ENCODE results near the gene FILIP1L.

The FILIP1L gene

GRCh38 chr3:99960123-99960878 lies 154.0 kb downstream of the FILIP1L start:
- H3K4me3 ChIP-seq (ENCODE audit: low read depth, low read length): no peak overlapping the region

GRCh38 chr3:99958222-99958912 lies 155.9 kb downstream of the FILIP1L start:
- Histone ChIP-seq H3K79me2 (ENCODE audit: control insufficient read depth, insufficient read depth, low read length, poor library complexity) (peaks cover 2% of the 10 kb centered on the region), H2BK120ac (ENCODE audit: insufficient read depth, low read length, poor library complexity) (no peak overlapping the region), H3K23ac (ENCODE audit: low read length) (no peak overlapping the region), H3K4me1 (ENCODE audit: control insufficient read depth in 1 of 2, insufficient read depth in 2 of 2, low read length in 2 of 2) (no peaks in the 10 kb centered on the region), H4K8ac (ENCODE audit: low read depth, low read length) (no peak overlapping the region), H2AFZ (ENCODE audit: insufficient read depth, low read length, poor library complexity) (no peak overlapping the region), H3K18ac (ENCODE audit: low read length) (no peak overlapping the region), H3K36me3 (ENCODE audit: control insufficient read depth in 1 of 2, insufficient read depth in 2 of 2, low read length in 2 of 2) (no peaks in the 10 kb centered on the region), H2AK5ac (ENCODE audit: low read length) (no peak overlapping the region), H2BK12ac (ENCODE audit: low read length) (no peak overlapping the region), H3K4me3 (ENCODE audit: low read depth, low read length) (no peak overlapping the region), H3K14ac (ENCODE audit: low read length) (no peak overlapping the region), H3K79me1 (ENCODE audit: low read length) (no peaks in the 10 kb centered on the region), H2BK5ac (ENCODE audit: low read depth, low read length, poor library complexity) (no peak overlapping the region), H4K91ac (ENCODE audit: low read depth, low read length) (no peak overlapping the region), H3K4ac (ENCODE audit: low read depth, low read length) (no peak overlapping the region), H4K12ac (ENCODE audit: low read depth, low read length) (no peak overlapping the region), H3K27ac (ENCODE audit: low read depth, low read length) (no peak overlapping the region), H3K9ac (ENCODE audit: low read length) (no peak overlapping the region), H3K27me3 (ENCODE audit: insufficient read depth, low read length) (no peaks in the 10 kb centered on the region), H3K4me2 (ENCODE audit: low read length) (no peak overlapping the region), H3K9me3 (ENCODE audit: insufficient read depth, low read depth, low read length) (no peaks in the 10 kb centered on the region)
- DNase-seq: no peak
- no CpG with 5 or more reads among the region's 3 CpGs for WGBS (ENCODE audit: extremely low coverage, insufficient coverage, insufficient read length)

More at GRCh38 chr3:99960123-99960878, 154.0 kb downstream of the FILIP1L start:
- DNase-seq: no peak
- Histone ChIP-seq H2BK5ac (ENCODE audit: low read depth, low read length, poor library complexity) (no peak overlapping the region), H3K27ac (ENCODE audit: low read depth, low read length) (no peak overlapping the region), H3K4ac (ENCODE audit: low read depth, low read length) (no peak overlapping the region), H3K9ac (ENCODE audit: low read length) (no peak overlapping the region), H2BK12ac (ENCODE audit: low read length) (no peak overlapping the region), H3K4me1 (ENCODE audit: control insufficient read depth in 1 of 2, insufficient read depth in 2 of 2, low read length in 2 of 2) (no peaks in the 10 kb centered on the region), H3K14ac (ENCODE audit: low read length) (no peak overlapping the region), H3K79me1 (ENCODE audit: low read length) (no peaks in the 10 kb centered on the region), H4K12ac (ENCODE audit: low read depth, low read length) (no peak overlapping the region), H3K18ac (ENCODE audit: low read length) (no peak overlapping the region), H2AFZ (ENCODE audit: insufficient read depth, low read length, poor library complexity) (no peak overlapping the region), H3K23ac (ENCODE audit: low read length) (no peak overlapping the region), H2BK120ac (ENCODE audit: insufficient read depth, low read length, poor library complexity) (no peak overlapping the region), H3K27me3 (ENCODE audit: insufficient read depth, low read length) (no peaks in the 10 kb centered on the region), H4K91ac (ENCODE audit: low read depth, low read length) (no peak overlapping the region), H4K8ac (ENCODE audit: low read depth, low read length) (no peak overlapping the region), H3K36me3 (ENCODE audit: control insufficient read depth in 1 of 2, insufficient read depth in 2 of 2, low read length in 2 of 2) (no peaks in the 10 kb centered on the region), H3K9me3 (ENCODE audit: insufficient read depth, low read depth, low read length) (no peaks in the 10 kb centered on the region), H3K4me2 (ENCODE audit: low read length) (no peak overlapping the region), H2AK5ac (ENCODE audit: low read length) (no peak overlapping the region), H3K79me2 (ENCODE audit: control insufficient read depth, insufficient read depth, low read length, poor library complexity) (peaks cover 2% of the 10 kb centered on the region)
- WGBS (ENCODE audit: extremely low coverage, insufficient coverage, insufficient read length): no CpG with 5 or more reads among the region's 5 CpGs

GRCh38 chr3:99957151-99957796 lies 157.0 kb downstream of the FILIP1L start:
- no peaks in the 10 kb centered on the region for H3K9me3 ChIP-seq (ENCODE audit: insufficient read depth, low read depth, low read length)
- no peak overlapping the region for H4K91ac ChIP-seq (ENCODE audit: low read depth, low read length)
- no peak overlapping the region for H3K14ac ChIP-seq (ENCODE audit: low read length)
- H3K4me1 ChIP-seq (ENCODE audit: control insufficient read depth in 1 of 2, insufficient read depth in 2 of 2, low read length in 2 of 2): no peaks in the 10 kb centered on the region
- H3K79me2 ChIP-seq (ENCODE audit: control insufficient read depth, insufficient read depth, low read length, poor library complexity): peaks cover 2% of the 10 kb centered on the region
- no peak overlapping the region for H3K27ac ChIP-seq (ENCODE audit: low read depth, low read length)
- no peak overlapping the region for H3K4ac ChIP-seq (ENCODE audit: low read depth, low read length)
- H3K4me3 ChIP-seq (ENCODE audit: low read depth, low read length): no peak overlapping the region
- H2BK5ac ChIP-seq (ENCODE audit: low read depth, low read length, poor library complexity): no peak overlapping the region
- DNase-seq: peak in 1 of 2 donors; percentile 75
- no peak overlapping the region for H4K12ac ChIP-seq (ENCODE audit: low read depth, low read length)
- H2BK12ac ChIP-seq (ENCODE audit: low read length): no peak overlapping the region
- no peak overlapping the region for H4K8ac ChIP-seq (ENCODE audit: low read depth, low read length)
- no peak overlapping the region for H3K9ac ChIP-seq (ENCODE audit: low read length)
- no peak overlapping the region for H2AK5ac ChIP-seq (ENCODE audit: low read length)
- H3K79me1 ChIP-seq (ENCODE audit: low read length): no peaks in the 10 kb centered on the region
- H3K18ac ChIP-seq (ENCODE audit: low read length): no peak overlapping the region
- no peak overlapping the region for H2AFZ ChIP-seq (ENCODE audit: insufficient read depth, low read length, poor library complexity)
- H3K27me3 ChIP-seq (ENCODE audit: insufficient read depth, low read length): no peaks in the 10 kb centered on the region
- H3K36me3 ChIP-seq (ENCODE audit: control insufficient read depth in 1 of 2, insufficient read depth in 2 of 2, low read length in 2 of 2): no peaks in the 10 kb centered on the region
- H3K23ac ChIP-seq (ENCODE audit: low read length): no peak overlapping the region
- H2BK120ac ChIP-seq (ENCODE audit: insufficient read depth, low read length, poor library complexity): no peak overlapping the region
- WGBS (ENCODE audit: extremely low coverage, insufficient coverage, insufficient read length): no CpG with 5 or more reads among the region's 4 CpGs
- no peak overlapping the region for H3K4me2 ChIP-seq (ENCODE audit: low read length)

GRCh38 chr3:99955773-99956562 lies 158.3 kb downstream of the FILIP1L start:
- no peak overlapping the region for H3K4ac ChIP-seq (ENCODE audit: low read depth, low read length)
- H2BK5ac ChIP-seq (ENCODE audit: low read depth, low read length, poor library complexity): no peak overlapping the region
- H2BK12ac ChIP-seq (ENCODE audit: low read length): no peak overlapping the region
- peaks cover 2% of the 10 kb centered on the region for H3K79me2 ChIP-seq (ENCODE audit: control insufficient read depth, insufficient read depth, low read length, poor library complexity)
- H2AK5ac ChIP-seq (ENCODE audit: low read length): no peak overlapping the region
- no peak overlapping the region for H3K9ac ChIP-seq (ENCODE audit: low read length)
- H3K36me3 ChIP-seq (ENCODE audit: control insufficient read depth in 1 of 2, insufficient read depth in 2 of 2, low read length in 2 of 2): no peaks in the 10 kb centered on the region
- no peak overlapping the region for H4K12ac ChIP-seq (ENCODE audit: low read depth, low read length)
- no peaks in the 10 kb centered on the region for H3K9me3 ChIP-seq (ENCODE audit: insufficient read depth, low read depth, low read length)
- no peak overlapping the region for H3K23ac ChIP-seq (ENCODE audit: low read length)
- no peak overlapping the region for H3K18ac ChIP-seq (ENCODE audit: low read length)
- H4K91ac ChIP-seq (ENCODE audit: low read depth, low read length): no peak overlapping the region
- H3K79me1 ChIP-seq (ENCODE audit: low read length): no peaks in the 10 kb centered on the region
- H3K14ac ChIP-seq (ENCODE audit: low read length): no peak overlapping the region
- no peak overlapping the region for H3K27ac ChIP-seq (ENCODE audit: low read depth, low read length)
- H3K27me3 ChIP-seq (ENCODE audit: insufficient read depth, low read length): no peaks in the 10 kb centered on the region
- no peak overlapping the region for H3K4me3 ChIP-seq (ENCODE audit: low read depth, low read length)
- DNase-seq: no peak
- no peaks in the 10 kb centered on the region for H3K4me1 ChIP-seq (ENCODE audit: control insufficient read depth in 1 of 2, insufficient read depth in 2 of 2, low read length in 2 of 2)
- WGBS (ENCODE audit: extremely low coverage, insufficient coverage, insufficient read length): no CpG with 5 or more reads among the region's 10 CpGs
- H3K4me2 ChIP-seq (ENCODE audit: low read length): no peak overlapping the region
- no peak overlapping the region for H2BK120ac ChIP-seq (ENCODE audit: insufficient read depth, low read length, poor library complexity)
- H2AFZ ChIP-seq (ENCODE audit: insufficient read depth, low read length, poor library complexity): no peak overlapping the region
- no peak overlapping the region for H4K8ac ChIP-seq (ENCODE audit: low read depth, low read length)
